ENCODE results near the gene KCNQ1. TPM values are rescaled to one million over a fixed set of nuclear protein-coding genes. Genes with fewer than 3 reads are reported as not detected.

KCNQ1 gene
- total RNA-seq, 1 donor from 2014 or later = 2.7 TPM

- no peak for TF ChIP-seq POLR2AphosphoS5 (IDR thresholded peaks at IDR 0.05; ENCODE audit: insufficient read depth in 1 of 2, low read depth in 1 of 2)
- no peaks in the 10 kb centered on the region for H3K9me3 ChIP-seq
- intact Hi-C loops (cut with DNase I) = no loop called here
- H3K27me3 ChIP-seq = no peaks in the 10 kb centered on the region
- peaks cover 7% of the 10 kb centered on the region for H3K4me1 ChIP-seq
- no peaks in the 10 kb centered on the region for H3K36me3 ChIP-seq
- H3K27ac ChIP-seq = no peak overlapping the region
- no peak for DNase-seq (ENCODE audit: extremely low spot score in 2 of 2)
- H3K4me3 ChIP-seq = no peak overlapping the region
Measured at GRCh38 chr11:2462543-2462985, 17.8 kb downstream of the KCNQ1 start.

GRCh38 chr11:2462986-2463765 lies 18.4 kb downstream of the KCNQ1 start:
- no peaks in the 10 kb centered on the region for H3K9me3 ChIP-seq
- H3K27me3 ChIP-seq = no peaks in the 10 kb centered on the region
- TF ChIP-seq POLR2AphosphoS5 (IDR thresholded peaks at IDR 0.05; ENCODE audit: insufficient read depth in 1 of 2, low read depth in 1 of 2) (no peak), POLR2A (IDR thresholded peaks at IDR 0.05) (no peak), CTCF (IDR thresholded peaks at IDR 0.05) (no peak)
- intact Hi-C loops (cut with DNase I) = no loop called here
- H3K36me3 ChIP-seq = no peaks in the 10 kb centered on the region
- H3K27ac ChIP-seq = no peak overlapping the region
- peaks cover 7% of the 10 kb centered on the region for H3K4me1 ChIP-seq
- peak in 1 of 2 donors; percentile 95 for DNase-seq (ENCODE audit: extremely low spot score in 2 of 2)
- H3K4me3 ChIP-seq = no peak overlapping the region

- TF ChIP-seq CTCF (IDR thresholded peaks at IDR 0.05) = no peak
- TF ChIP-seq POLR2A (IDR thresholded peaks at IDR 0.05) = no peak
- TF ChIP-seq POLR2AphosphoS5 (IDR thresholded peaks at IDR 0.05; ENCODE audit: insufficient read depth in 1 of 2, low read depth in 1 of 2) = no peak
- H3K36me3 ChIP-seq = no peaks in the 10 kb centered on the region
- no peak overlapping the region for H3K4me3 ChIP-seq
- H3K27me3 ChIP-seq = no peaks in the 10 kb centered on the region
- peaks cover 7% of the 10 kb centered on the region for H3K4me1 ChIP-seq
- no peak overlapping the region for H3K27ac ChIP-seq
- intact Hi-C loops (cut with DNase I) = no loop called here
- DNase-seq (ENCODE audit: extremely low spot score in 2 of 2) = peak in 1 of 2 donors; percentile 67
- no peaks in the 10 kb centered on the region for H3K9me3 ChIP-seq
Measured at GRCh38 chr11:2463766-2464277, 19.0 kb downstream of the KCNQ1 start.

GRCh38 chr11:2464451-2465165 lies 19.8 kb downstream of the KCNQ1 start:
- intact Hi-C loops (cut with DNase I) = no loop called here
- Histone ChIP-seq H3K27ac (no peak overlapping the region), H3K36me3 (no peaks in the 10 kb centered on the region), H3K4me3 (no peak overlapping the region), H3K4me1 (peaks cover 7% of the 10 kb centered on the region), H3K27me3 (no peaks in the 10 kb centered on the region), H3K9me3 (no peaks in the 10 kb centered on the region)
- peak in 1 of 2 donors; percentile 61 for DNase-seq (ENCODE audit: extremely low spot score in 2 of 2)
- no peak for TF ChIP-seq CTCF (IDR thresholded peaks at IDR 0.05)
- no peak for TF ChIP-seq POLR2A (IDR thresholded peaks at IDR 0.05)
- TF ChIP-seq POLR2AphosphoS5 (IDR thresholded peaks at IDR 0.05; ENCODE audit: insufficient read depth in 1 of 2, low read depth in 1 of 2) = no peak

GRCh38 chr11:2465202-2466068 lies 20.6 kb downstream of the KCNQ1 start:
- Histone ChIP-seq H3K27ac (no peak overlapping the region), H3K4me1 (peaks cover 7% of the 10 kb centered on the region), H3K4me3 (no peak overlapping the region), H3K9me3 (no peaks in the 10 kb centered on the region), H3K36me3 (no peaks in the 10 kb centered on the region), H3K27me3 (no peaks in the 10 kb centered on the region)
- no peak for TF ChIP-seq POLR2A (IDR thresholded peaks at IDR 0.05)
- TF ChIP-seq CTCF (IDR thresholded peaks at IDR 0.05) = no peak
- no peak for TF ChIP-seq POLR2AphosphoS5 (IDR thresholded peaks at IDR 0.05; ENCODE audit: insufficient read depth in 1 of 2, low read depth in 1 of 2)
- peak in 1 of 2 donors; percentile 67 for DNase-seq (ENCODE audit: extremely low spot score in 2 of 2)
- intact Hi-C loops (cut with DNase I) = no loop called here
